Upper lobe of left lung (tissue), 6 donors: Measurements from ENCODE around the gene DRD3. TPM values are rescaled to one million over a fixed set of nuclear protein-coding genes. Genes with fewer than 3 reads are reported as not detected.

Experiments
- ATAC-seq, 2 donors: fragments of 200-7000 bp; cut with Tn5 transposase; one replicate each; pipeline ENCODE4 v1.9.1; 2022; ENCODE audit warnings: mild to moderate bottlenecking in 2 of 2, moderate library complexity in 2 of 2; ENCODE audit not compliant: low FRiP score in 2 of 2
- DNase-seq, 2 donors: peaks; one replicate each; pipeline ENCODE4 v3.0.0-alpha.2; 2019 to 2020
- H3K27ac ChIP-seq, 4 donors: fragments of 200-600 bp; sonication (generic); one replicate each; pipeline ENCODE4 v1.5.1; 2016 to 2019
- H3K27me3 ChIP-seq, 4 donors: fragments of 200-600 bp; sonication (generic); one replicate each; pipeline ENCODE4 v1.5.1; 2017 to 2019
- H3K36me3 ChIP-seq, 4 donors: fragments of 200-600 bp; sonication (generic); one replicate each; pipeline ENCODE4 v1.5.1; 2016 to 2019
- H3K4me1 ChIP-seq, 4 donors: fragments of 200-600 bp; sonication (generic); one replicate each; pipeline ENCODE4 v1.5.1; 2018 to 2019
- H3K4me3 ChIP-seq, 4 donors: fragments of 200-600 bp; sonication (generic); one replicate each; pipeline ENCODE4 v1.5.1; 2017 to 2019; ENCODE audit warnings: mild to moderate bottlenecking in 2 of 4, moderate library complexity in 1 of 4
- H3K9me3 ChIP-seq, 4 donors: fragments of 200-600 bp; sonication (generic); one replicate each; pipeline ENCODE4 v1.5.1; 2018 to 2019
- EP300 ChIP-seq, 4 donors: sonication (generic); formaldehyde crosslinking; IDR thresholded peaks; one replicate each; pipeline ENCODE4 v1.5.1; 2017; ENCODE audit warnings: antibody characterized with exemption in 4 of 4, control low read depth in 2 of 4
- POLR2A ChIP-seq, 4 donors: fragments of 450-650 bp; IDR thresholded peaks; one replicate each; pipeline ENCODE4 v1.5.1; 2016 to 2017; ENCODE audit warnings: antibody characterized with exemption in 4 of 4, mild to moderate bottlenecking in 2 of 4
- POLR2AphosphoS5 ChIP-seq, 2 donors: sonication (generic); formaldehyde crosslinking; IDR thresholded peaks; one replicate each; pipeline ENCODE4 v1.5.1; 2017; ENCODE audit warnings: antibody characterized with exemption in 2 of 2
- WGBS, 2 donors: methylation state at CpG; one replicate each; pipeline ENCODE4 v1.1.5; 2017 to 2018; 5-methylcytosine and 5-hydroxymethylcytosine counted together
- total RNA-seq, 6 donors: library from RNA; depleted of rRNA in 4 of 6; stranded (reverse); fragments of >200 nt in 4 of 6; gene quantifications; one replicate each; pipeline versions ENCODE4 v1.1.0 to v1.2.1, GENCODE V29; 2016 to 2021
- TF ChIP-seq, protein P1 (sequence below), 6 experiments: fragments of 450-650 bp in 4 of 6; fragments of 200-600 bp in 2 of 6; sonication (generic) in 2 of 6; IDR thresholded peaks; one replicate each; pipeline ENCODE4 v1.5.1; 2016 to 2019; ENCODE audit warnings: antibody characterized with exemption in 6 of 6
- donor health status: DM: no; HTN: no; CAD: no; lungs with moderate emphysema.
- donor health status: DM: no; HTN: yes; CAD: no; lungs with severe emphysema.

DRD3 gene
- total RNA-seq, 6 donors from 2014 or later, result not detected

DNA sequence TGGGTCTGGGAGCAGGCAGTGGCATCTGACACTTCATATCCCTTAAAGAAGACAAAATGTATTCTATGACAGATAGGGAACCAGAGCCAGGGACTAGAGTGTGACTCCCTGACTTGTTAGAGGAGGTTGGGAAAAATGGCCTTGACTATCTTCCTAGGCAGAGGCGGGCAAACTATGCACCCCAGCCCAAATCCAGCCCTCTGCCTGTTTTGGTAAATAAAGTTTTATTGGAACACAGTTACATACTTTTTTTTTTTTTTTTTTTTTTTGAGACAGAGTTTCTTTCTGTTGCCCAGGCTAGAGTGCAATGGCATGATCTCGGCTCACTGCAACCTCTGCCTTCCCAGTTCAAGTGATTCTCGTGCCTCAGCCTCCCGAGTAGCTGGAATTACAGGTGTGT lies 75.0 kb downstream of the DRD3 start:
- ATAC-seq (no peak), DNase-seq (no peak)
- WGBS, 2 donors, result 85 to 89% methylated on average over 4 of the region's 4 CpGs
- Histone ChIP-seq H3K4me1 (no peaks in the 10 kb centered on the region), H3K4me3 (no peak overlapping the region), H3K9me3 (no peaks in the 10 kb centered on the region), H3K36me3 (no peaks in the 10 kb centered on the region), H3K27ac (no peak overlapping the region), H3K27me3 (no peaks in the 10 kb centered on the region)
- TF ChIP-seq POLR2AphosphoS5 (IDR thresholded peaks at IDR 0.05), result no peak
- TF ChIP-seq, protein P1, sequence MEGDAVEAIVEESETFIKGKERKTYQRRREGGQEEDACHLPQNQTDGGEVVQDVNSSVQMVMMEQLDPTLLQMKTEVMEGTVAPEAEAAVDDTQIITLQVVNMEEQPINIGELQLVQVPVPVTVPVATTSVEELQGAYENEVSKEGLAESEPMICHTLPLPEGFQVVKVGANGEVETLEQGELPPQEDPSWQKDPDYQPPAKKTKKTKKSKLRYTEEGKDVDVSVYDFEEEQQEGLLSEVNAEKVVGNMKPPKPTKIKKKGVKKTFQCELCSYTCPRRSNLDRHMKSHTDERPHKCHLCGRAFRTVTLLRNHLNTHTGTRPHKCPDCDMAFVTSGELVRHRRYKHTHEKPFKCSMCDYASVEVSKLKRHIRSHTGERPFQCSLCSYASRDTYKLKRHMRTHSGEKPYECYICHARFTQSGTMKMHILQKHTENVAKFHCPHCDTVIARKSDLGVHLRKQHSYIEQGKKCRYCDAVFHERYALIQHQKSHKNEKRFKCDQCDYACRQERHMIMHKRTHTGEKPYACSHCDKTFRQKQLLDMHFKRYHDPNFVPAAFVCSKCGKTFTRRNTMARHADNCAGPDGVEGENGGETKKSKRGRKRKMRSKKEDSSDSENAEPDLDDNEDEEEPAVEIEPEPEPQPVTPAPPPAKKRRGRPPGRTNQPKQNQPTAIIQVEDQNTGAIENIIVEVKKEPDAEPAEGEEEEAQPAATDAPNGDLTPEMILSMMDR (IDR thresholded peaks at IDR 0.05), result no peak
- TF ChIP-seq EP300 (IDR thresholded peaks at IDR 0.05), result no peak
- no peak for TF ChIP-seq POLR2A (IDR thresholded peaks at IDR 0.05)

DNA sequence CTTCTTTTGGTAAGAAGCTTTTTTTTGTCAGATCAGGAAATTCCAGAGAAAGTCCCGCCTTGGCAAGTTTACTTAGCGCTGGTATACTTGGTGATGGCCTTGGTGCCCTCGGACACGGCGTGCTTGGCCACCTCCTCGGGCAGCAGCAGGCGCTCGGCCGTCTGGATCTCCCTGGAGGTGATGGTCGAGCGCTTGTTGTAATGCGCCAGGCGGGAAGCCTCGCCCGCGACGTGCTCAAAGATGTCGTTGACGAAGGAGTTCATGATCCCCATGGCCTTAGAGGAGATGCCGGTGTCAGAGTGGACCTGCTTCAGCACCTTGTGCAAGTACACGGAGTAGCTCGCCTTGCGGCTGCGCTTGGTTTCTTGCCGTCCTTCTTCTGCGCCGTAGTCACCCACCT lies 75.7 kb downstream of the DRD3 start:
- DNase-seq, result peak in 1 of 2 donors; percentile 74
- Histone ChIP-seq H3K4me1 (no peaks in the 10 kb centered on the region), H3K4me3 (no peak overlapping the region), H3K27ac (no peak overlapping the region), H3K27me3 (no peaks in the 10 kb centered on the region), H3K9me3 (no peaks in the 10 kb centered on the region), H3K36me3 (no peaks in the 10 kb centered on the region)
- WGBS, 2 donors, result 95 to 96% methylated on average over 21 to 24 of the region's 27 CpGs
- TF ChIP-seq POLR2AphosphoS5 (IDR thresholded peaks at IDR 0.05) (no peak), POLR2A (IDR thresholded peaks at IDR 0.05) (no peak), EP300 (IDR thresholded peaks at IDR 0.05) (no peak)
- TF ChIP-seq, protein P1 (IDR thresholded peaks at IDR 0.05), result no peak
- ATAC-seq, result no peak

DNA sequence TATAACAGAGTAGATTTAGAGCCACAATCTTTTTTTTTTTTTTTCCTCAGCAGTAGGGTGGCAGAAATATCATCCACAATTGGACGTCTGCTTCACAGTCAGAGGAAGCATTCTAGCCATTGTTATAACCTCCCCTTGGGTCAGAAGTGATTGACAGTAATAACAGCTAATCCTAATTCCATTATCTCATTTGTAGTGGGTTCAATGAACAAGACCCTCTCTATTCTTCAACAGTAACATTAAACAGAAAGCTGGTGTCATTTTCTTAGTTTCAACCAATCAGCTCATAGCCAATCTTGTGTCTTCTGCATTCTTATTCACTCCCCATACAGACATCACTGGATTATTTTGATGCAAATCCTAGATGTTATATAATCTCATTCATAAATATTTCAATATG lies 77.8 kb downstream of the DRD3 start:
- TF ChIP-seq POLR2AphosphoS5 (IDR thresholded peaks at IDR 0.05) (no peak), POLR2A (IDR thresholded peaks at IDR 0.05) (no peak), EP300 (IDR thresholded peaks at IDR 0.05) (no peak)
- TF ChIP-seq, protein P1 (IDR thresholded peaks at IDR 0.05), result no peak
- Histone ChIP-seq H3K9me3 (no peaks in the 10 kb centered on the region), H3K36me3 (no peaks in the 10 kb centered on the region), H3K27ac (no peak overlapping the region), H3K27me3 (no peaks in the 10 kb centered on the region), H3K4me1 (no peaks in the 10 kb centered on the region), H3K4me3 (no peak overlapping the region)
- DNase-seq, result no peak
- ATAC-seq, result no peak
- WGBS, 2 donors, result 52 to 59% methylated on average over 1 of the region's 1 CpG

DNA sequence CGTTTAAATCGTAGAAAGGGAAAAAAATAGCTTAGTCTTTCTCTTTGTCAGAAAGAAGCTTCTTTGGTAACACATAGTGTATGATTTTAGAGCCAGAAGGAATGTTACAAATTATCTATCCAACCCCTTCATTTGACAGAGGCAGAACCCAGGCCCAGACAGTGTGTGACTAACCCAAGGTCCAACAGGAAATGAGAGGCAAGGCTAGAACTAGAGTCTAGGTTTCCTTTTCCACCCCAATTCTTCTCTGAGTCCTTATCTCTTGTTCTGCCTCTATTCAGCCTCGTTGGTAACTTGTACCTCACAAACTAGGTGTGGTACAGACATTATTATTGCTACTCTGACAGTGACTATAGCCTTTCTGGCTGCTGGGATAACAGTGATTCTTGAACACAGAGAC lies 83.1 kb downstream of the DRD3 start:
- H3K9me3 ChIP-seq, result no peaks in the 10 kb centered on the region
- TF ChIP-seq EP300 (IDR thresholded peaks at IDR 0.05) (no peak), POLR2AphosphoS5 (IDR thresholded peaks at IDR 0.05) (no peak), POLR2A (IDR thresholded peaks at IDR 0.05) (no peak)
- TF ChIP-seq, protein P1 (IDR thresholded peaks at IDR 0.05), result no peak
- 78 to 81% methylated on average over 3 of the region's 3 CpGs for WGBS, 2 donors
- peaks cover 6 to 21% (median 14%) of the 10 kb centered on the region in 4 donors for H3K4me1 ChIP-seq
- H3K36me3 ChIP-seq, result no peaks in the 10 kb centered on the region
- DNase-seq (no peak), ATAC-seq (no peak)
- H3K27me3 ChIP-seq, result no peaks in the 10 kb centered on the region
- H3K4me3 ChIP-seq, result no peak overlapping the region
- H3K27ac ChIP-seq, result no peak overlapping the region

DNA sequence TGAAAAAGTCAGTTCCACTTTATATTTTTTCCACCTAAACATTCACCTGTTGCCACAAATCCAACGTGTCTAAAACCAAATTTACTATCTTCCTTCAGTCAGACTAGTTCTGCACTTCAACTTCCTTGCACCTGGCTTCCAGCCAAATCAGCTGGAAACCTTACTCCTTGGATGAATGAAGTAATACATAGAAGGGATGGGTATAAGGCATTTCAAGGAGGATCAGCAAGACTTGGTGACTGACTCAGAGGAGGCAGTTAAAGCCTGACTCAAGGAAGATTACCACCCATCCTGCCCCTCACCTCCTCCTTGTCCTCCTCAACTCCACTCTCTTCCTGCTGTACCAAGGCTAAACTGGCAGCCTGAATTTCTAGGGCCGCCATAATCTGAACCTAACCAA lies 85.3 kb downstream of the DRD3 start:
- Histone ChIP-seq H3K4me1 (peaks cover 6 to 21% (median 14%) of the 10 kb centered on the region in 4 donors), H3K9me3 (no peaks in the 10 kb centered on the region), H3K27me3 (no peaks in the 10 kb centered on the region), H3K4me3 (no peak overlapping the region), H3K27ac (peak overlapping the region in 1 of 4 donors; percentile 89), H3K36me3 (no peaks in the 10 kb centered on the region)
- ATAC-seq (no peak), DNase-seq (no peak)
- TF ChIP-seq, protein P1 (IDR thresholded peaks at IDR 0.05), result no peak
- TF ChIP-seq EP300 (IDR thresholded peaks at IDR 0.05) (no peak), POLR2A (IDR thresholded peaks at IDR 0.05) (no peak), POLR2AphosphoS5 (IDR thresholded peaks at IDR 0.05) (no peak)
- WGBS, 2 donors, result 48 to 51% methylated on average over 2 of the region's 2 CpGs
